ENCODE results near the gene AQP10. TPM values are rescaled to one million over a fixed set of nuclear protein-coding genes. Genes with fewer than 3 reads are reported as not detected.

Gene AQP10
- polyA plus RNA-seq, 1 of the 3 experiments (the other 2 are of a cell fraction): 0.02 TPM

DNA sequence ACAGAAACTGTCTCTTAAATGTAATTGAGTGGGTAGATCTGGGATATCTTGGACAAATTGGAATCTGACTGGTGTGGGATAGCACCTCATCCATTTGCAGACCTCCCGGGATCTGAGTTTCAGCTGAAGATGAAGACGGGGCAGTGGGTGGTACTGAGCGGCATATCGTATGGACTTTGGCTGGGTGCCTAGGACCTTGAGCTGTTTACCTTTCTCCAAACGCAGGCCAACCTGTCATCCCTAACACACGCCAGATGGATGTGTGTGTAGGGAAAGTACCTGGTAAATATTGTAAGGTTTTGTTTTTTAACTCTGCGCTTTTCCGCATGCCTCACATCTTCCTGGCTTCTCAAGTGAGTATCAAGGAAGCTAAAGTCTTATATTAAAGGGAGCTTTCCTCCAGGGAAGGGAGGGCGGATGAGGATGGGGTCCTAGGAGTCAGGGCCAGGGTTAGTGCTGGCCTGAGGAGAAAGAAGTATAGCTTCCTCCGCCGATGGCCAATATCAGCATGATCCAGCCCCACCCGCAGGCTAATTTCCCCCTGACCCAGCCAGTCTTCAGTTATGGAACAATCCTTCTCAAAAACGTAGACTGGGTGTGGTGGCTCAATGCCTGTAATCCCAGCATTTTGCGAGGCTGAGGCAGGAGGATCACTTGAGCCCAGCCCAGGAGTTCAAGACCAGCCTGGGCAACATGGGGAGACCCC lies 30.6 kb downstream of the AQP10 start:
- no peak for TF ChIP-seq NFIC (IDR thresholded peaks at IDR 0.05; ENCODE audit: borderline replicate concordance)
- TF ChIP-seq, protein P1, sequence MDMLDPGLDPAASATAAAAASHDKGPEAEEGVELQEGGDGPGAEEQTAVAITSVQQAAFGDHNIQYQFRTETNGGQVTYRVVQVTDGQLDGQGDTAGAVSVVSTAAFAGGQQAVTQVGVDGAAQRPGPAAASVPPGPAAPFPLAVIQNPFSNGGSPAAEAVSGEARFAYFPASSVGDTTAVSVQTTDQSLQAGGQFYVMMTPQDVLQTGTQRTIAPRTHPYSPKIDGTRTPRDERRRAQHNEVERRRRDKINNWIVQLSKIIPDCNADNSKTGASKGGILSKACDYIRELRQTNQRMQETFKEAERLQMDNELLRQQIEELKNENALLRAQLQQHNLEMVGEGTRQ (IDR thresholded peaks at IDR 0.05; ENCODE audit: borderline replicate concordance, low read depth, low read length): no peak
- TF ChIP-seq RFX5 (IDR thresholded peaks at IDR 0.05; ENCODE audit: low read length): no peak
- no peak for TF ChIP-seq EP300 (IDR thresholded peaks at IDR 0.05; ENCODE audit: borderline replicate concordance in 1 of 2, low read depth in 1 of 2, low read length in 1 of 2)
- H3K4me1 ChIP-seq (ENCODE audit: control insufficient read depth in 1 of 2, insufficient read depth in 2 of 2, low read depth in 1 of 2, low read length in 1 of 2): peaks cover 7 to 10% of the 10 kb centered on the region in 2 experiments; a peak in 1 of 4 replicates
- CTCF ChIA-PET: interaction anchor here (0.9 to 6.9 kb wide), 6 partner anchors 17 to 152 kb away, joined by 3 to 53 read pairs (median 4); partner anchors contain the start of gene ATP8B2
- no peaks in the 10 kb centered on the region for H3K9me3 ChIP-seq
- no peaks in the 10 kb centered on the region for H3K79me2 ChIP-seq (ENCODE audit: insufficient read depth)
- WGBS (ENCODE audit: low lambda C conversion rate): 81% methylated on average over 14 of the region's 14 CpGs
- H3K27me3 ChIP-seq (ENCODE audit: insufficient read depth): no peaks in the 10 kb centered on the region
- H3K36me3 ChIP-seq (replicated peaks in 1 of 2; ENCODE audit: control insufficient read depth in 1 of 2, insufficient read depth in 2 of 2, low read length in 1 of 2): peaks cover 10 to 27% of the 10 kb centered on the region in 2 experiments
- H4K20me1 ChIP-seq (ENCODE audit: insufficient read depth): no peaks in the 10 kb centered on the region
- no peak overlapping the region for H3K27ac ChIP-seq (ENCODE audit: low read depth in 2 of 2, low read length in 1 of 2)
- H2AFZ ChIP-seq (ENCODE audit: low read depth): no peak overlapping the region
- H3K4me3 ChIP-seq (ENCODE audit: low read depth in 2 of 2, low read length in 1 of 2): no peak overlapping the region
- H3F3A ChIP-seq (replicated peaks; ENCODE audit: insufficient read depth): peaks cover 5% of the 10 kb centered on the region
- H3K9me2 ChIP-seq: no peaks in the 10 kb centered on the region
- POLR2A ChIA-PET: interaction anchor here (0.6 kb wide), 1 partner anchor 16 kb away, joined by 3 read pairs; no protein-coding TSS in a partner anchor
- no peak overlapping the region for H3K9ac ChIP-seq
- no peak overlapping the region for H3K4me2 ChIP-seq
- DNase-seq: no peak

DNA sequence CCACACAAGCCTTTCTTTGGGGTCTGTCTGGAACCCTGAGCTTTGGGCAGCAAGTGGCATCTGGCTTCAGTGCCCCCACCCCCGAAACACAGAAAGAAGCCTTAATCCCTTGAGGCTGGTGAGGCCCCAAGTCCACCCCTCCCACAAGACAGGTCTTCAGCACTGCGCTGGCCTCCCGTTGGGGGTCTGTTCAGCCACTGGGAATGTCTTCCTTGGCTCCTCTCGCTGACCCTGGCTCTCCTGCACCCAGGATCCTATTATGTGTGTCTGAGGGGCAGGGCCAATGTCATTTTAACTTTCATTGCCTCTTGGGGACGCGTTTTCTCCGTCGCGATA lies 31.3 kb downstream of the AQP10 start:
- WGBS (ENCODE audit: low lambda C conversion rate): 40% methylated on average over 8 of the region's 9 CpGs
- Histone ChIP-seq H3K4me1 (ENCODE audit: control insufficient read depth in 1 of 2, insufficient read depth in 2 of 2, low read depth in 1 of 2, low read length in 1 of 2) (peaks cover 7 to 10% of the 10 kb centered on the region in 2 experiments; a peak in 1 of 4 replicates), H3K9me2 (no peaks in the 10 kb centered on the region), H3F3A (replicated peaks; ENCODE audit: insufficient read depth) (peaks cover 5% of the 10 kb centered on the region), H3K4me3 (ENCODE audit: low read depth in 2 of 2, low read length in 1 of 2) (peak overlapping the region in 1 of 2 experiments; percentile 39; a peak in 2 of 4 replicates), H3K27me3 (ENCODE audit: insufficient read depth) (no peaks in the 10 kb centered on the region), H3K36me3 (replicated peaks in 1 of 2; ENCODE audit: control insufficient read depth in 1 of 2, insufficient read depth in 2 of 2, low read length in 1 of 2) (peaks cover 3 to 21% of the 10 kb centered on the region in 2 experiments), H3K4me2 (peak overlapping the region; percentile 70; the same call in 1 of the 2 replicates), H3K79me2 (ENCODE audit: insufficient read depth) (no peaks in the 10 kb centered on the region), H3K27ac (ENCODE audit: low read depth in 2 of 2, low read length in 1 of 2) (no peak overlapping the region), H2AFZ (ENCODE audit: low read depth) (no peak overlapping the region), H3K9ac (no peak overlapping the region), H4K20me1 (ENCODE audit: insufficient read depth) (no peaks in the 10 kb centered on the region), H3K9me3 (no peaks in the 10 kb centered on the region)
- ChIA-PET POLR2A (interaction anchor here (0.7 kb wide), 1 partner anchor 23 kb away, joined by 3 read pairs; no protein-coding TSS in a partner anchor), CTCF (interaction anchor here (2.3 to 6.9 kb wide), 2 partner anchors 18 to 28 kb away, joined by 7 to 53 read pairs; partner anchors contain the start of gene ATP8B2)
- TF ChIP-seq, protein P2, sequence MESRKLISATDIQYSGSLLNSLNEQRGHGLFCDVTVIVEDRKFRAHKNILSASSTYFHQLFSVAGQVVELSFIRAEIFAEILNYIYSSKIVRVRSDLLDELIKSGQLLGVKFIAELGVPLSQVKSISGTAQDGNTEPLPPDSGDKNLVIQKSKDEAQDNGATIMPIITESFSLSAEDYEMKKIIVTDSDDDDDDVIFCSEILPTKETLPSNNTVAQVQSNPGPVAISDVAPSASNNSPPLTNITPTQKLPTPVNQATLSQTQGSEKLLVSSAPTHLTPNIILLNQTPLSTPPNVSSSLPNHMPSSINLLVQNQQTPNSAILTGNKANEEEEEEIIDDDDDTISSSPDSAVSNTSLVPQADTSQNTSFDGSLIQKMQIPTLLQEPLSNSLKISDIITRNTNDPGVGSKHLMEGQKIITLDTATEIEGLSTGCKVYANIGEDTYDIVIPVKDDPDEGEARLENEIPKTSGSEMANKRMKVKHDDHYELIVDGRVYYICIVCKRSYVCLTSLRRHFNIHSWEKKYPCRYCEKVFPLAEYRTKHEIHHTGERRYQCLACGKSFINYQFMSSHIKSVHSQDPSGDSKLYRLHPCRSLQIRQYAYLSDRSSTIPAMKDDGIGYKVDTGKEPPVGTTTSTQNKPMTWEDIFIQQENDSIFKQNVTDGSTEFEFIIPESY (IDR thresholded peaks at IDR 0.05; ENCODE audit: borderline replicate concordance, low read depth): no peak
- TF ChIP-seq CHD2 (IDR thresholded peaks at IDR 0.05; ENCODE audit: low read length, partially characterized antibody): no peak
- no peak for TF ChIP-seq GATA2 (CRISPR knock-in tag; IDR thresholded peaks at IDR 0.05)
- no peak for TF ChIP-seq JUND (IDR thresholded peaks at IDR 0.05)
- TF ChIP-seq YY1 (IDR thresholded peaks at IDR 0.05; ENCODE audit: low read depth): no peak
- no peak for TF ChIP-seq MEF2A (IDR thresholded peaks at IDR 0.05; ENCODE audit: borderline replicate concordance, low read depth)
- TF ChIP-seq, protein P3, sequence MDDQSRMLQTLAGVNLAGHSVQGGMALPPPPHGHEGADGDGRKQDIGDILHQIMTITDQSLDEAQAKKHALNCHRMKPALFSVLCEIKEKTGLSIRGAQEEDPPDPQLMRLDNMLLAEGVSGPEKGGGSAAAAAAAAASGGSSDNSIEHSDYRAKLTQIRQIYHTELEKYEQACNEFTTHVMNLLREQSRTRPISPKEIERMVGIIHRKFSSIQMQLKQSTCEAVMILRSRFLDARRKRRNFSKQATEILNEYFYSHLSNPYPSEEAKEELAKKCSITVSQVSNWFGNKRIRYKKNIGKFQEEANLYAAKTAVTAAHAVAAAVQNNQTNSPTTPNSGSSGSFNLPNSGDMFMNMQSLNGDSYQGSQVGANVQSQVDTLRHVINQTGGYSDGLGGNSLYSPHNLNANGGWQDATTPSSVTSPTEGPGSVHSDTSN (IDR thresholded peaks at IDR 0.05): no peak
- TF ChIP-seq, protein P4, sequence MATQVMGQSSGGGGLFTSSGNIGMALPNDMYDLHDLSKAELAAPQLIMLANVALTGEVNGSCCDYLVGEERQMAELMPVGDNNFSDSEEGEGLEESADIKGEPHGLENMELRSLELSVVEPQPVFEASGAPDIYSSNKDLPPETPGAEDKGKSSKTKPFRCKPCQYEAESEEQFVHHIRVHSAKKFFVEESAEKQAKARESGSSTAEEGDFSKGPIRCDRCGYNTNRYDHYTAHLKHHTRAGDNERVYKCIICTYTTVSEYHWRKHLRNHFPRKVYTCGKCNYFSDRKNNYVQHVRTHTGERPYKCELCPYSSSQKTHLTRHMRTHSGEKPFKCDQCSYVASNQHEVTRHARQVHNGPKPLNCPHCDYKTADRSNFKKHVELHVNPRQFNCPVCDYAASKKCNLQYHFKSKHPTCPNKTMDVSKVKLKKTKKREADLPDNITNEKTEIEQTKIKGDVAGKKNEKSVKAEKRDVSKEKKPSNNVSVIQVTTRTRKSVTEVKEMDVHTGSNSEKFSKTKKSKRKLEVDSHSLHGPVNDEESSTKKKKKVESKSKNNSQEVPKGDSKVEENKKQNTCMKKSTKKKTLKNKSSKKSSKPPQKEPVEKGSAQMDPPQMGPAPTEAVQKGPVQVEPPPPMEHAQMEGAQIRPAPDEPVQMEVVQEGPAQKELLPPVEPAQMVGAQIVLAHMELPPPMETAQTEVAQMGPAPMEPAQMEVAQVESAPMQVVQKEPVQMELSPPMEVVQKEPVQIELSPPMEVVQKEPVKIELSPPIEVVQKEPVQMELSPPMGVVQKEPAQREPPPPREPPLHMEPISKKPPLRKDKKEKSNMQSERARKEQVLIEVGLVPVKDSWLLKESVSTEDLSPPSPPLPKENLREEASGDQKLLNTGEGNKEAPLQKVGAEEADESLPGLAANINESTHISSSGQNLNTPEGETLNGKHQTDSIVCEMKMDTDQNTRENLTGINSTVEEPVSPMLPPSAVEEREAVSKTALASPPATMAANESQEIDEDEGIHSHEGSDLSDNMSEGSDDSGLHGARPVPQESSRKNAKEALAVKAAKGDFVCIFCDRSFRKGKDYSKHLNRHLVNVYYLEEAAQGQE (IDR thresholded peaks at IDR 0.05; ENCODE audit: low read depth, low read length): no peak
- TF ChIP-seq RCOR1 (IDR thresholded peaks at IDR 0.05; ENCODE audit: low read length): no peak
- TF ChIP-seq SMC3 (IDR thresholded peaks at IDR 0.05; ENCODE audit: low read depth, low read length): no peak
- TF ChIP-seq, protein P5, sequence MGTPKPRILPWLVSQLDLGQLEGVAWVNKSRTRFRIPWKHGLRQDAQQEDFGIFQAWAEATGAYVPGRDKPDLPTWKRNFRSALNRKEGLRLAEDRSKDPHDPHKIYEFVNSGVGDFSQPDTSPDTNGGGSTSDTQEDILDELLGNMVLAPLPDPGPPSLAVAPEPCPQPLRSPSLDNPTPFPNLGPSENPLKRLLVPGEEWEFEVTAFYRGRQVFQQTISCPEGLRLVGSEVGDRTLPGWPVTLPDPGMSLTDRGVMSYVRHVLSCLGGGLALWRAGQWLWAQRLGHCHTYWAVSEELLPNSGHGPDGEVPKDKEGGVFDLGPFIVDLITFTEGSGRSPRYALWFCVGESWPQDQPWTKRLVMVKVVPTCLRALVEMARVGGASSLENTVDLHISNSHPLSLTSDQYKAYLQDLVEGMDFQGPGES (IDR thresholded peaks at IDR 0.05; ENCODE audit: low read depth, low read length): no peak
- DNase-seq: peak; percentile 25
